ENCODE data around the gene ARRB1. TPM values are rescaled to one million over a fixed set of nuclear protein-coding genes. Genes with fewer than 3 reads are reported as not detected.

ARRB1 gene
- total and polyA plus RNA-seq, 3 experiments from 2014 or later = 5.5 to 10.6 (median 9.9) TPM

- H3K36me3 Mint-ChIP-seq = peaks cover 0 to 3% (median 0%) of the 10 kb centered on the region in 3 donors
- CTCF ChIA-PET = interaction anchor here (0.6 to 17.5 kb wide), 25 partner anchors 9 to 1603 kb away, joined by 3 to 419 read pairs (median 4); partner anchors contain the start of genes SLCO2B1, SPCS2 and XRRA1
- DNase-seq = peak; percentile 77 to 84 (median 83)
- POLR2A ChIA-PET = interaction anchor here (1.1 to 1.3 kb wide), 2 partner anchors 101 to 313 kb away, joined by 3 to 4 read pairs; no protein-coding TSS in a partner anchor
- peak overlapping the region; percentile 68 to 89 (median 74) for H3K4me3 Mint-ChIP-seq
- H3K27ac Mint-ChIP-seq = no peak overlapping the region
- Histone ChIP-seq H3K9me3 (ENCODE audit: low read length) (no peaks in the 10 kb centered on the region), H3K36me3 (ENCODE audit: insufficient read depth, low read length) (no peaks in the 10 kb centered on the region), H3K4me3 (ENCODE audit: low read length) (no peak overlapping the region), H3K27ac (ENCODE audit: low read depth, low read length) (no peak overlapping the region), H3K27me3 (ENCODE audit: insufficient read depth, low read length, poor library complexity, severe bottlenecking) (peaks cover 20% of the 10 kb centered on the region), H3K4me1 (ENCODE audit: insufficient read depth, low read length) (peaks cover 8% of the 10 kb centered on the region)
- peaks cover 0 to 2% (median 0%) of the 10 kb centered on the region in 5 donors for H3K9me3 Mint-ChIP-seq
- peaks cover 0 to 23% (median 5%) of the 10 kb centered on the region in 3 donors for H3K4me1 Mint-ChIP-seq
- peaks cover 25 to 49% of the 10 kb centered on the region in 2 donors for H3K27me3 Mint-ChIP-seq
Observed at GRCh38 chr11:75241036-75241905, 110.2 kb downstream of the ARRB1 start.

DNA sequence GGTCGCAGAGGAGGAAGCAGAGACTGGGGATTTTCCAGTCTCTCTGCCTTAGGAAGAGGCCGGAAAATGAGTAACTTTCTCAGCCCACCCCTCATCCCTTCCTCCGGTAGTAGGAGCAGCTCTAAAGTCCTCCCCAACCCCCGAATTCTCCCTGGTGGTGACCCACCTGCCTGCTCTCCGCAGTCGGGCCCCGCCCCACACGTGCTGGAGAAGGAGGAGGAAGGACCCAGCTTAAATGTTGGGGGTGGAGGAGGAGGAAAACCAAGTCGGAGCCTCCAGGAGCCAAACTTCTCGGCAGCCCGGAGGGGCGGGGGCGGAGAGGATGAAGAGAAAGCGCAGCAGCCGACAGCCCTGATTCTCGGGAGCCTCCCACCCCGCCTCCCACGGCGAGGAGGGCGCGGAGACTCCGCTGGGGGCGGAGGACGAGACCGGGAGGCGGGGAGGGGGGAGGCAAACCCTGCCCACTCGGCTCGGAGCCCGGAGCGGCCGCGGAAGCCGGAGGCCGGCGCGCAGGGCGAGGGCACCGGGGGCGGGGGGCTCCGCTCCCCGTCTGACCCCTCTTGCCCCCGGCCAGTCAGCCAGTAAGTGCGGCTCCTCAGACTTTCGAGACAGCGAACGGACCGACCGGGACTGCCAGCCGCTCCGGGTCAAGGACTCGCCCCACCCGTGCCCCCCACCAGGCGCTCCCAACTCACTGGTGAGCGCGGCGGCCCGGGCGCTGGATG lies 111.0 kb downstream of the ARRB1 start, which contains the start of gene TPBGL:
TSS of gene TPBGL (plus strand) at position 464 of the 725 bp plus-strand sequence. CDS start 276 bp downstream, outside the sequence.
- peak in 1 of 5 donors; percentile 7 for DNase-seq
- CTCF ChIA-PET = interaction anchor here (0.8 to 17.5 kb wide), 17 partner anchors 8 to 310 kb away, joined by 3 to 419 read pairs (median 5); partner anchors contain the start of gene SLCO2B1
- H3K4me1 Mint-ChIP-seq = peaks cover 0 to 23% (median 5%) of the 10 kb centered on the region in 3 donors
- peak within 1 kb of the TSS in 3 of 8 donors; percentile 23 to 78 (median 61) for H3K27ac Mint-ChIP-seq
- Histone ChIP-seq H3K36me3 (ENCODE audit: insufficient read depth, low read length) (no peaks in the 10 kb centered on the region), H3K4me3 (ENCODE audit: low read length) (no peak within 1 kb of the TSS), H3K27ac (ENCODE audit: low read depth, low read length) (no peak within 1 kb of the TSS), H3K27me3 (ENCODE audit: insufficient read depth, low read length, poor library complexity, severe bottlenecking) (peaks cover 20% of the 10 kb centered on the region), H3K4me1 (ENCODE audit: insufficient read depth, low read length) (peaks cover 8% of the 10 kb centered on the region), H3K9me3 (ENCODE audit: low read length) (no peaks in the 10 kb centered on the region)
- POLR2A ChIA-PET = no interaction called here
- H3K36me3 Mint-ChIP-seq = peaks cover 0 to 4% (median 3%) of the 10 kb centered on the region in 3 donors
- peak within 1 kb of the TSS; percentile 67 to 85 (median 74) for H3K4me3 Mint-ChIP-seq
- H3K27me3 Mint-ChIP-seq = peaks cover 30 to 57% of the 10 kb centered on the region in 2 donors
- H3K9me3 Mint-ChIP-seq = peaks cover 0 to 2% (median 0%) of the 10 kb centered on the region in 5 donors

DNA sequence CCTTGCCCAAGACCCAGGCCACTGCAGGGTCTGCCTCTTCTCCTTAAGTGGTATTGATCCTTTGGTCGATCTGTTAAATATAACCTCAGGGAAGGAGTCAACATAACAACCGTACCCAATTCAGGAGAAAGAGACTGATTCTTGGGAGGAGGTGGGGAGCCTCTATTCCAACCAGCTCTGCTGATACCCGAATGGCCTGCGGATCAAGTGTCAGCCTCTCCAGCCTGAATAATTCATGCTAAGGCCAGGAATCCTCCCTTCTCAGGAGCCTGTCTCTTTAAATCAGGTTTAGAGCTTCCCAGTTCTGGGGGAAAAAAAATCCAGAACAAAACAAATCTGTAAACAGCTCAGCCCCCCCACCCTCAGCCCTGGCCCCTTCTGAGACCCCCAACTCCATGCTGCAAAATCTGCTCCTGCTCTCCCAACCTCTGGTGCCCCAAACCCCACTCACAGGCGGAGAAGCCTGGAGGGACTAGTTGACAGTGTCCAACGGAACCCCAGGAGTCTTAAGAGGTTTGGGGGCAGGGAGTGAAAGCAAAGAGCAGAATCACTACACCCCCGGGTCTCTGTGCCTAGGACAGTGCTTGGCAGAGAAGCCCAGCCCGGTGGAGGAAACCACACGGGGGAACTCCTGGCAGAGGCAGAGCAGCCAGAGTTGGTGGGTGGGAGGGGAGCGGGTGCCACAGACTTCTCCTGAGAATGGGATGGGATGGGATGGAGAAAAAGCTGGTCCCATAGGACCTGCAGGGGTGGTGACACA lies 111.8 kb downstream of the ARRB1 start:
- peaks cover 0 to 23% (median 5%) of the 10 kb centered on the region in 3 donors for H3K4me1 Mint-ChIP-seq
- peaks cover 20% of the 10 kb centered on the region for H3K27me3 ChIP-seq (ENCODE audit: insufficient read depth, low read length, poor library complexity, severe bottlenecking)
- ChIA-PET POLR2A (no interaction called here), CTCF (interaction anchor here (1.4 to 17.5 kb wide), 5 partner anchors 9 to 309 kb away, joined by 3 to 419 read pairs (median 10); partner anchors contain the start of gene SLCO2B1)
- peaks cover 30 to 59% of the 10 kb centered on the region in 2 donors for H3K27me3 Mint-ChIP-seq
- H3K4me3 Mint-ChIP-seq = peak overlapping the region; percentile 47 to 85 (median 73)
- H3K4me1 ChIP-seq (ENCODE audit: insufficient read depth, low read length) = peaks cover 8% of the 10 kb centered on the region
- H3K36me3 ChIP-seq (ENCODE audit: insufficient read depth, low read length) = no peaks in the 10 kb centered on the region
- H3K9me3 Mint-ChIP-seq = peaks cover 0 to 2% (median 0%) of the 10 kb centered on the region in 5 donors
- no peak overlapping the region for H3K4me3 ChIP-seq (ENCODE audit: low read length)
- H3K9me3 ChIP-seq (ENCODE audit: low read length) = no peaks in the 10 kb centered on the region
- DNase-seq = no peak
- no peak overlapping the region for H3K27ac ChIP-seq (ENCODE audit: low read depth, low read length)
- peak overlapping the region in 3 of 8 donors; percentile 23 to 78 (median 61) for H3K27ac Mint-ChIP-seq
- H3K36me3 Mint-ChIP-seq = peaks cover 0 to 4% (median 3%) of the 10 kb centered on the region in 3 donors

- H3K4me1 Mint-ChIP-seq = peaks cover 0 to 23% (median 5%) of the 10 kb centered on the region in 3 donors
Observed at GRCh38 chr11:75238595-75239440, 112.6 kb downstream of the ARRB1 start.

DNA sequence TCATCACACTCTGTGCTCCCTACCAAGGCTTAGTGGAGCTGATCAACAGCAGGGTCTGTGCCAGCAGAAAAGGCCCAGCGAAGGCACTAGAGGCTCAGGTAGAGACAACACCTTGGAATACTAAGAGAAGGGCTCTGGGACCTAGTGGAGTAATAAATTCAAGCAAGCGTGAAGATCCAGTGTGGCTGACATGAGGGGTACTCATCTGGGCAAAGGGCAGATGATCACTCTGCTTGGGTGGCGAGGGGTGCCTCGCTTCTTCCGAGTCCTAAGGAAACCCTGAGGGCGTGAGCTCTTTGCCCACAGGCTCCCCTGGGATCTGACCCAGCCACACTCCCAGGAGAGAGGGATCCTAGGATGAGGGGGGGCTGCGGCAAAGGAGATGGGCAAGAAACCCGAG lies 114.4 kb downstream of the ARRB1 start:
- Histone ChIP-seq H3K27me3 (ENCODE audit: insufficient read depth, low read length, poor library complexity, severe bottlenecking) (peaks cover 12% of the 10 kb centered on the region), H3K9me3 (ENCODE audit: low read length) (no peaks in the 10 kb centered on the region), H3K27ac (ENCODE audit: low read depth, low read length) (no peak overlapping the region), H3K4me3 (ENCODE audit: low read length) (no peak overlapping the region), H3K36me3 (ENCODE audit: insufficient read depth, low read length) (no peaks in the 10 kb centered on the region), H3K4me1 (ENCODE audit: insufficient read depth, low read length) (peaks cover 8% of the 10 kb centered on the region)
- POLR2A ChIA-PET = no interaction called here
- Mint-ChIP-seq H3K36me3 (peaks cover 0 to 6% (median 4%) of the 10 kb centered on the region in 3 donors), H3K4me3 (no peak overlapping the region), H3K27me3 (peaks cover 19 to 54% of the 10 kb centered on the region in 2 donors), H3K4me1 (peaks cover 0 to 12% (median 0%) of the 10 kb centered on the region in 3 donors), H3K9me3 (no peaks in the 10 kb centered on the region), H3K27ac (no peak overlapping the region)
- no peak for DNase-seq
- CTCF ChIA-PET = interaction anchor here (1.6 to 17.5 kb wide), 3 partner anchors 12 to 91 kb away, joined by 3 to 419 read pairs (median 6); partner anchors contain the start of gene SLCO2B1

More at GRCh38 chr11:75238595-75239440, 112.6 kb downstream of the ARRB1 start:
- Histone ChIP-seq H3K4me1 (ENCODE audit: insufficient read depth, low read length) (peaks cover 8% of the 10 kb centered on the region), H3K9me3 (ENCODE audit: low read length) (no peaks in the 10 kb centered on the region), H3K36me3 (ENCODE audit: insufficient read depth, low read length) (no peaks in the 10 kb centered on the region), H3K27ac (ENCODE audit: low read depth, low read length) (no peak overlapping the region), H3K4me3 (ENCODE audit: low read length) (no peak overlapping the region), H3K27me3 (ENCODE audit: insufficient read depth, low read length, poor library complexity, severe bottlenecking) (peaks cover 20% of the 10 kb centered on the region)
- peak overlapping the region in 6 of 7 donors; percentile 6 to 73 (median 42) for H3K4me3 Mint-ChIP-seq
- no peak overlapping the region for H3K27ac Mint-ChIP-seq
- peaks cover 27 to 62% of the 10 kb centered on the region in 2 donors for H3K27me3 Mint-ChIP-seq
- H3K9me3 Mint-ChIP-seq = no peaks in the 10 kb centered on the region
- ChIA-PET CTCF (interaction anchor here (1.4 to 17.5 kb wide), 5 partner anchors 10 to 308 kb away, joined by 3 to 419 read pairs (median 10); partner anchors contain the start of gene SLCO2B1), POLR2A (no interaction called here)
- no peak for DNase-seq
- H3K36me3 Mint-ChIP-seq = peaks cover 0 to 4% (median 3%) of the 10 kb centered on the region in 3 donors

- DNase-seq = no peak
- peaks cover 20 to 59% of the 10 kb centered on the region in 2 donors for H3K27me3 Mint-ChIP-seq
- peaks cover 12% of the 10 kb centered on the region for H3K27me3 ChIP-seq (ENCODE audit: insufficient read depth, low read length, poor library complexity, severe bottlenecking)
- peaks cover 0 to 8% (median 6%) of the 10 kb centered on the region in 3 donors for H3K36me3 Mint-ChIP-seq
- peaks cover 8% of the 10 kb centered on the region for H3K4me1 ChIP-seq (ENCODE audit: insufficient read depth, low read length)
- no peak overlapping the region for H3K4me3 Mint-ChIP-seq
- no peak overlapping the region for H3K27ac ChIP-seq (ENCODE audit: low read depth, low read length)
- peaks cover 0 to 8% (median 0%) of the 10 kb centered on the region in 3 donors for H3K4me1 Mint-ChIP-seq
- H3K9me3 ChIP-seq (ENCODE audit: low read length) = no peaks in the 10 kb centered on the region
- H3K36me3 ChIP-seq (ENCODE audit: insufficient read depth, low read length) = no peaks in the 10 kb centered on the region
- H3K9me3 Mint-ChIP-seq = no peaks in the 10 kb centered on the region
- ChIA-PET CTCF (interaction anchor here (1.6 to 17.5 kb wide), 3 partner anchors 11 to 90 kb away, joined by 3 to 419 read pairs (median 4); partner anchors contain the start of gene SLCO2B1), POLR2A (no interaction called here)
- peak overlapping the region in 1 of 8 donors; percentile 87 for H3K27ac Mint-ChIP-seq
- H3K4me3 ChIP-seq (ENCODE audit: low read length) = no peak overlapping the region
Observed at GRCh38 chr11:75236062-75236461, 115.4 kb downstream of the ARRB1 start.
